Neutrophil (primary cell): ENCODE results near the gene RNPS1.

Experiments
- H3K27ac ChIP-seq: fragments of 200-600 bp; sonication (generic); 2 replicates; pipeline ENCODE4 v1.5.1; 2016; ENCODE audit warnings: mild to moderate bottlenecking, moderate library complexity
- H3K27me3 ChIP-seq: fragments of 200-600 bp; sonication (generic); 2 replicates; pipeline ENCODE4 v1.6.0; 2016; ENCODE audit warnings: mild to moderate bottlenecking
- H3K36me3 ChIP-seq: fragments of 200-600 bp; sonication (generic); 2 replicates; pipeline ENCODE4 v1.5.1; 2017
- H3K4me1 ChIP-seq, 2 experiments: fragments of 200-600 bp in 1 of 2; sonication (generic) in 1 of 2; 1 replicate in 1 of 2; 2 replicates in 1 of 2; pipeline versions ENCODE4 v1.5.1 to v1.6.1; 2013 to 2016; ENCODE audit warnings: low read depth in 1 of 2, low read length in 1 of 2, mild to moderate bottlenecking in 1 of 2, moderate library complexity in 1 of 2; ENCODE audit not compliant: control insufficient read depth in 1 of 2, insufficient read depth in 1 of 2
- H3K4me3 ChIP-seq, 2 experiments: fragments of 200-600 bp in 1 of 2; sonication (generic) in 1 of 2; 1 replicate in 1 of 2; 2 replicates in 1 of 2; pipeline ENCODE4 v1.5.1; 2013 to 2016; ENCODE audit warnings: low read depth in 1 of 2, low read length in 1 of 2, mild to moderate bottlenecking in 1 of 2, moderate library complexity in 1 of 2
- H3K9me3 ChIP-seq: fragments of 200-600 bp; sonication (generic); 2 replicates; pipeline ENCODE4 v1.5.1; 2016
- TF ChIP-seq, protein P1 (sequence below): fragments of 200-600 bp; sonication (generic); IDR thresholded peaks from 2 replicates; pipeline ENCODE4 v1.5.1; 2016; ENCODE audit warnings: antibody characterized with exemption

Gene RNPS1

DNA sequence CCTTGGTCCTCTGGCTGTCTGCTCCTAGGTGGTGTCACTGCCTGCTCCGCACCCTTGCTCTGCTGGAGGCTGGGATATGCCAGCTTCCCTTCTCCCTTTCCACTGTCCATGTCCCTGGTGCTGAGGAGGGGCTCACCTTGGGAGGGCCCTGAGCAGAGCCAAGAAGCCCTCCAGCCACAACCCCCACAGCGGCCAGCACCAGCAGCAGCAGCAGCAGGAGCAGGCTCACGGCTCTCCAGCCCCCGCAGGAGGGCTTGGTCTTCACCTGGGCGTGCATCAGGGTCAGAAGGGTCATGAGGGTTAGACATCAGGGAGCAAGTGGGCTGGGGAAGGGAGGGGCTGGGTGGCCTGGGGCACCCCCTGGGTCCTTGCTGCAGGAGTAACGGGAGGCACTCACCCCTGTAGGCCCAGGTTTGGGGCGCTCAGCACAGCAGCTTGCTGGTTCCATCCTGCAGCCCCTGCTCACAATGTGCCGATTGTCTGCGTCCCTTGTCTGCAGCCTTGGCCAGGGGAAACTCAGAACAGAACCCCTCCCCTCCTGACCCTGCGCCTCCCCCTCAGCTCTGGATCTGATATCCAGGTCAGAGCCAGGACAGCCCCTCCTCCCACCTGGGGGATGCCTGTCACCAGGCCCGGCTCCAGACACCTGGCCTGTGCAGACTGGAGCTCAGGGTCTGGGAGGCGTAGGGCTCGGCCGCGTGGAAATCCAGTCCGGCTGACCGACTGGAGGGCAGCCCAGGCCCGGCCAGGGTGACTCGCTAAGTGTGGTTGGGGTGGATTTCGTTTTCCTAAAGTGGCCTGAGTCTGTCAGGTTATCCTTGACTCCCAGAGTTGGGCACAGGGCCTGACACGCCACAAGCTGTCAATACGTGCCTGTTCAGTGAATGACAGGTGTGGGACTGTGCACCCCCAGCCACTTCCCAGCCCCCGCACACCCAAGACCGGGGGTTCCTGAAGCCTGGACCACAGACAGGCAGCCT lies 57.2 kb downstream of the RNPS1 start, which contains the start of gene BRICD5:
Gene BRICD5, minus strand, starts transcription at position 478 of the 980 bp plus-strand sequence. Its CDS starts 30 bp downstream, at position 448.
- TF ChIP-seq, protein P1, sequence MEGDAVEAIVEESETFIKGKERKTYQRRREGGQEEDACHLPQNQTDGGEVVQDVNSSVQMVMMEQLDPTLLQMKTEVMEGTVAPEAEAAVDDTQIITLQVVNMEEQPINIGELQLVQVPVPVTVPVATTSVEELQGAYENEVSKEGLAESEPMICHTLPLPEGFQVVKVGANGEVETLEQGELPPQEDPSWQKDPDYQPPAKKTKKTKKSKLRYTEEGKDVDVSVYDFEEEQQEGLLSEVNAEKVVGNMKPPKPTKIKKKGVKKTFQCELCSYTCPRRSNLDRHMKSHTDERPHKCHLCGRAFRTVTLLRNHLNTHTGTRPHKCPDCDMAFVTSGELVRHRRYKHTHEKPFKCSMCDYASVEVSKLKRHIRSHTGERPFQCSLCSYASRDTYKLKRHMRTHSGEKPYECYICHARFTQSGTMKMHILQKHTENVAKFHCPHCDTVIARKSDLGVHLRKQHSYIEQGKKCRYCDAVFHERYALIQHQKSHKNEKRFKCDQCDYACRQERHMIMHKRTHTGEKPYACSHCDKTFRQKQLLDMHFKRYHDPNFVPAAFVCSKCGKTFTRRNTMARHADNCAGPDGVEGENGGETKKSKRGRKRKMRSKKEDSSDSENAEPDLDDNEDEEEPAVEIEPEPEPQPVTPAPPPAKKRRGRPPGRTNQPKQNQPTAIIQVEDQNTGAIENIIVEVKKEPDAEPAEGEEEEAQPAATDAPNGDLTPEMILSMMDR, result no peak
- Histone ChIP-seq H3K4me1 (peaks cover 52% of the 10 kb centered on the region in 2 experiments), H3K36me3 (peaks cover 24% of the 10 kb centered on the region), H3K4me3 (no peak within 1 kb of the TSS), H3K9me3 (no peaks in the 10 kb centered on the region), H3K27me3 (no peaks in the 10 kb centered on the region), H3K27ac (peak within 1 kb of the TSS; percentile 82)

DNA sequence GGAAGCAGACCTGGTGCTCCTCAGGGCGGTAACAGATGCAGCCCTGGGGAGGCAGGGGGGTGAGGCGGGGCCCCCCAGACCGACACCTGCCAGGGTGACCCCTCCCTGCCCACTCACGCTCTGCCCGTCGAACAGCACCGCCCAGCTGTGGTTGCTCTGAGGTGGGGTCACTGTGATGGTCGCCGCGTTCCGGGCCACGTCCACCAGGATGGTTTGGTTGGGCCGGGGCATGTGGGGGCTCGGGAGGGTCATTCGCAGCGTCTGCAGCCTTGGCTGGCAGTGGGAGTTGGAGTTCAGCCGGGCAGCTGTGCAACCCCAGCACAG lies 58.0 kb downstream of the RNPS1 start:
- Histone ChIP-seq H3K36me3 (peaks cover 24% of the 10 kb centered on the region), H3K27me3 (no peaks in the 10 kb centered on the region), H3K9me3 (no peaks in the 10 kb centered on the region), H3K4me3 (no peak overlapping the region), H3K4me1 (peaks cover 49 to 50% of the 10 kb centered on the region in 2 experiments), H3K27ac (no peak overlapping the region)
- TF ChIP-seq, protein P1, result no peak

DNA sequence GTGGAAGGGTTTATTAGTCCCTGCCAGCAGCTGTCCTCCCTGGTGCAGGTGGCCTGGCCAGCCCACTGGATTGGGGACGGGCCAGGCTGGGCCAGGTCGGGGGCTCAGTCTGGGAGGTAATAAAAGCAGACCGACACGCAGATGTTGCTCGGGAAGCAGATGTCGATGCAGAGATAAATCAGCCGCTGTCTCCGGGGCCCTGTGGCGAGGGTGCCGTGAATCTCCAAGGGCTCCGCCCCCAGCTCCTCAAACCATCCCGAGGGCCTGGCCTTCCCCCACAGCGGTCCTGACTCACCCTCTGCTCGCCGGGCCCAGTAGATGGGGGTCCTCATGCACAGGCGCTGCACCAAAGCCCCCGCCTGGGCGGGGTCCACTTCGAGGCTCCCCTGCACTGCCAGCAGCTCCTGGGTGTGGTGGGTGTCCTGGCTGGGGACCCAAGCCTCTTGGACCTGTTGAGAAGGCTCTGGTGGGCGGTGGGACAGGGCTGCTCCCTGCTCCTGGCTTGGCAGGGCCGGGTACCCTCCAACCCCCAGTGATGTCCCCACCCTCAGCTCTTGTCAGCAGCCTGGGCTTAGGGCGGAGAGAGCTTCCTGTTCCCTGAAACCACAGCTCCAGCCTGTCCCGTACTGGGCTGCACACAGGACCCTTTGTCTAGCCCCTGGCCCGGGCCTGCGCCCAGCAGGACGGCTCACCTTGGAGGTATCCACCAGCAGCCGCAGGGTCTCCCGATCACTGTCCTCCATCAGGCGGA lies 58.5 kb downstream of the RNPS1 start:
- Histone ChIP-seq H3K4me1 (peaks cover 54 to 55% of the 10 kb centered on the region in 2 experiments), H3K36me3 (peaks cover 24% of the 10 kb centered on the region), H3K4me3 (no peak overlapping the region), H3K9me3 (no peaks in the 10 kb centered on the region), H3K27me3 (no peaks in the 10 kb centered on the region), H3K27ac (no peak overlapping the region)
- TF ChIP-seq, protein P1, result no peak

DNA sequence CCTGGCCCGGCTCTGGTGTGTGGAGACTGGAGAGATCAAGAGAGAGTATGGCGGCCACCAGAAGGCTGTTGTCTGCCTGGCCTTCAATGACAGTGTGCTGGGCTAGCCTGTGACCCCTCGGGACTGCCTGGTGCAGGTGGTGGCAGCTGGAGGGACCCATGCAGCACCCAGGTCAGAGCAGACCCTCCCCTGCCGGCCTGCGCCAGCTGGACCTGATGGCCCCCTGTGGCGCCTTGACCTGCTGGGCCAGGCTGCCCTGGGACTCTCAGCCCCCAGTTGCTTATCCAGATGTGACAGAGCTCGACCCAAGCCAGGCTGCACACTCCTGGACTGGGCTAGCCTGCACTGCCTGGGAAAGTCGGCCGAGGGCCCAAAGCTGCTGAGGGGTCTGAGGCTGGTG lies 59.2 kb downstream of the RNPS1 start:
- Histone ChIP-seq H3K9me3 (no peaks in the 10 kb centered on the region), H3K36me3 (peaks cover 24% of the 10 kb centered on the region), H3K27ac (no peak overlapping the region), H3K27me3 (no peaks in the 10 kb centered on the region), H3K4me3 (no peak overlapping the region), H3K4me1 (peaks cover 49 to 51% of the 10 kb centered on the region in 2 experiments)
- TF ChIP-seq, protein P1, result no peak

DNA sequence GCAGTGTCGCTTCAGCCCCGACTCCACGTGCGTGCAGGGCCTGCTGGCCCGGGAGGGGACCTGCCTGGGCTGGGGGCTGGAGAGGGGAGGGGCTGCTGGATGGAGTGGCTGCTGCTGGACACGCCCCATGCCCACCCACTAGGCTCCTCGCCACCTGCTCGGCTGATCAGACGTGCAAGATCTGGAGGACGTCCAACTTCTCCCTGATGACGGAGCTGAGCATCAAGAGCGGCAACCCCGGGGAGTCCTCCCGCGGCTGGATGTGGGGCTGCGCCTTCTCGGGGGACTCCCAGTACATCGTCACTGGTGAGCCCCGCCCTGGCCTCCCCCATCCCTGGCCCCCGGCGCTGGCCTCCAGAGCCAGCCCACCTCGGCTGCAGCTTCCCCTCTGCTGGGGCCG lies 59.6 kb downstream of the RNPS1 start:
- no peaks in the 10 kb centered on the region for H3K9me3 ChIP-seq
- TF ChIP-seq, protein P1, result no peak
- H3K27ac ChIP-seq, result no peak overlapping the region
- H3K36me3 ChIP-seq, result peaks cover 24% of the 10 kb centered on the region
- H3K27me3 ChIP-seq, result no peaks in the 10 kb centered on the region
- H3K4me1 ChIP-seq, result peaks cover 45 to 46% of the 10 kb centered on the region in 2 experiments
- H3K4me3 ChIP-seq, result no peak overlapping the region
